ENCODE results near the gene PARP9.
"Not testable (repeated sequence)": the region's sequence is repeated elsewhere in the genome, so short reads cannot be mapped to it uniquely, and the experiment has no call there.

The PARP9 gene

GRCh38 chr3:122505676-122506075 is 58.4 kb downstream of the PARP9 start:
- in situ Hi-C loops (cut with HindIII; ENCODE audit: low pct_ligation_motif_present, low pct_unique_long_range_greater_than_20kb, low sequenced_read_pairs) = no loop called here
- DNase-seq = no peak

GRCh38 chr3:122502941-122503340 is 61.2 kb downstream of the PARP9 start:
- no peak for DNase-seq
- in situ Hi-C loops (cut with HindIII; ENCODE audit: low pct_ligation_motif_present, low pct_unique_long_range_greater_than_20kb, low sequenced_read_pairs) = no loop called here

- in situ Hi-C loops (cut with HindIII; ENCODE audit: low pct_ligation_motif_present, low pct_unique_long_range_greater_than_20kb, low sequenced_read_pairs) = no loop called here
Observed at GRCh38 chr3:122502139-122502538, 62.0 kb downstream of the PARP9 start.

GRCh38 chr3:122500964-122501363 is 63.1 kb downstream of the PARP9 start:
- in situ Hi-C loops (cut with HindIII; ENCODE audit: low pct_ligation_motif_present, low pct_unique_long_range_greater_than_20kb, low sequenced_read_pairs) = not testable (repeated sequence)
- peak; percentile 39 for DNase-seq

More at GRCh38 chr3:122502139-122502538, 62.0 kb downstream of the PARP9 start:
- DNase-seq = no peak

- in situ Hi-C loops (cut with HindIII; ENCODE audit: low pct_ligation_motif_present, low pct_unique_long_range_greater_than_20kb, low sequenced_read_pairs) = no loop called here
- DNase-seq = no peak
Observed at GRCh38 chr3:122498152-122498551, 65.9 kb downstream of the PARP9 start.

- DNase-seq = peak; percentile 83
- in situ Hi-C loops (cut with HindIII; ENCODE audit: low pct_ligation_motif_present, low pct_unique_long_range_greater_than_20kb, low sequenced_read_pairs) = no loop called here
Observed at GRCh38 chr3:122497425-122497824, 66.7 kb downstream of the PARP9 start.

- DNase-seq = no peak
- in situ Hi-C loops (cut with HindIII; ENCODE audit: low pct_ligation_motif_present, low pct_unique_long_range_greater_than_20kb, low sequenced_read_pairs) = no loop called here
Observed at GRCh38 chr3:122496508-122496907, 67.6 kb downstream of the PARP9 start.

GRCh38 chr3:122493296-122493695 is 70.8 kb downstream of the PARP9 start:
- no peak for DNase-seq
- in situ Hi-C loops (cut with HindIII; ENCODE audit: low pct_ligation_motif_present, low pct_unique_long_range_greater_than_20kb, low sequenced_read_pairs) = no loop called here

GRCh38 chr3:122488262-122488973 is 75.7 kb downstream of the PARP9 start:
- in situ Hi-C loops (cut with HindIII; ENCODE audit: low pct_ligation_motif_present, low pct_unique_long_range_greater_than_20kb, low sequenced_read_pairs) = no loop called here
- DNase-seq = no peak

GRCh38 chr3:122484985-122485384 is 79.1 kb downstream of the PARP9 start:
- in situ Hi-C loops (cut with HindIII; ENCODE audit: low pct_ligation_motif_present, low pct_unique_long_range_greater_than_20kb, low sequenced_read_pairs) = no loop called here
- DNase-seq = peak; percentile 28

GRCh38 chr3:122481390-122481789 is 82.7 kb downstream of the PARP9 start:
- in situ Hi-C loops (cut with HindIII; ENCODE audit: low pct_ligation_motif_present, low pct_unique_long_range_greater_than_20kb, low sequenced_read_pairs) = no loop called here
- no peak for DNase-seq
